Measurements from ENCODE around the gene TFEB. TPM values are rescaled to one million over a fixed set of nuclear protein-coding genes. Genes with fewer than 3 reads are reported as not detected.

The TFEB gene
- total RNA-seq, 1 donor, result 5.1 TPM

DNA sequence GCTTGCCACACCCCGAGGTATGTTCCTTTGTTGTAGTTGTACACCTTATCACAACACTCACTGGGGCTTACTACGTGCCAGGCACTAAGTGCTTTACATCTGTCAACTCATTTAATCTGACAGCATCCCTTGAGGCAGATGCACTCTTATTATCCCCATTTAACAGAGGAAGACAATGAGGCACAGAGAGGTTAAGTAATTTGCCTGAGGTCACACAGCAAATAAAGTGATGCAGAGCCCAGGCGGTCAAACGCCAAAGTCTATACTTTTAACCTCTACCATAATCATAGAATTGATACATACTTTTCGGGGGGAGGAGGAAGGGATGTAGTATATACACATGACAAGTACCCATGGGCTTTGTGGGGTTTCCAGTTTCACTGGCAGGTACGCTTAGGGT is 59.4 kb downstream of the TFEB start:
- no peaks in the 10 kb centered on the region for H3K9me3 ChIP-seq (ENCODE audit: low read depth, low read length)
- no peak overlapping the region for H2AFZ ChIP-seq (ENCODE audit: low read length)
- H3K79me2 ChIP-seq (ENCODE audit: insufficient read depth, low read length), result no peaks in the 10 kb centered on the region
- no peaks in the 10 kb centered on the region for H3K4me1 ChIP-seq (ENCODE audit: insufficient read depth, low read length)
- no peak overlapping the region for H3K27ac ChIP-seq (ENCODE audit: low read depth, low read length)
- peaks cover 5% of the 10 kb centered on the region for H3K27me3 ChIP-seq (ENCODE audit: insufficient read depth, low read length)
- peak; percentile 43 for DNase-seq (ENCODE audit: insufficient read length, low spot score, missing footprints)
- H3K36me3 ChIP-seq (ENCODE audit: insufficient read depth, low read length), result no peaks in the 10 kb centered on the region
- H4K20me1 ChIP-seq (ENCODE audit: insufficient read depth, low read length), result no peaks in the 10 kb centered on the region
- TF ChIP-seq, protein P1, sequence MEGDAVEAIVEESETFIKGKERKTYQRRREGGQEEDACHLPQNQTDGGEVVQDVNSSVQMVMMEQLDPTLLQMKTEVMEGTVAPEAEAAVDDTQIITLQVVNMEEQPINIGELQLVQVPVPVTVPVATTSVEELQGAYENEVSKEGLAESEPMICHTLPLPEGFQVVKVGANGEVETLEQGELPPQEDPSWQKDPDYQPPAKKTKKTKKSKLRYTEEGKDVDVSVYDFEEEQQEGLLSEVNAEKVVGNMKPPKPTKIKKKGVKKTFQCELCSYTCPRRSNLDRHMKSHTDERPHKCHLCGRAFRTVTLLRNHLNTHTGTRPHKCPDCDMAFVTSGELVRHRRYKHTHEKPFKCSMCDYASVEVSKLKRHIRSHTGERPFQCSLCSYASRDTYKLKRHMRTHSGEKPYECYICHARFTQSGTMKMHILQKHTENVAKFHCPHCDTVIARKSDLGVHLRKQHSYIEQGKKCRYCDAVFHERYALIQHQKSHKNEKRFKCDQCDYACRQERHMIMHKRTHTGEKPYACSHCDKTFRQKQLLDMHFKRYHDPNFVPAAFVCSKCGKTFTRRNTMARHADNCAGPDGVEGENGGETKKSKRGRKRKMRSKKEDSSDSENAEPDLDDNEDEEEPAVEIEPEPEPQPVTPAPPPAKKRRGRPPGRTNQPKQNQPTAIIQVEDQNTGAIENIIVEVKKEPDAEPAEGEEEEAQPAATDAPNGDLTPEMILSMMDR (IDR thresholded peaks at IDR 0.05; ENCODE audit: extremely low read depth, low read depth, low read length), result no peak
- H3K4me3 ChIP-seq (ENCODE audit: insufficient read depth, low read length), result no peak overlapping the region
- H3K4me2 ChIP-seq (ENCODE audit: insufficient read depth, low read length), result no peak overlapping the region

DNA sequence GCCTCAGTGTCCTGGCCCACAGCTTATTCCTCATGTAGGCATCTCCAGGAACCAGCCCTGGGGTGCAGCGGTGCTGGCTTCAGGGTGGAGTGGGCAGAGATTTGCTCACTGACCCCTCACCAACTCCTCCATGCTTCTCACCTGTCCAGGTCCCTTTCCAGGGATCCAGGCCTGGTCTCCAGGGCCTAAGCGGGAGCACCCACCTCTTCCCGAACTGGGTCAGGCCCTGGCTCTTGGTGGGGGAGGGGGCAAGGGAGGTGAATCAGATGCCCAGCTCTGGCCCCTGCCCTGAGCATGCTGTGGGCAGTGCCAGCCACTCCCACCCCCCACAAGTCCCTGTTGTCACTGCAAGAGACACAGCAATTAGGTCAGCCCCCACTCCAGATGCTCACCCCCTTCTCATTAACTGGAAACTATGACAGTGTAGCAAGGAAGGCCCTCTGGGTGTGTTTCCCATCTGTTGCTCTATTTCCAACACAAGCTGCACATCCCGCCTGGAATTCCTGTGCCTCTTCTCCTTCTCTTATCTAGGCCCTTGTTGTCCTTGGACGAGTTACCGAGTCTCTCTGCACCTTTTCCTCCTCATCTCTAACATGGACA is 60.1 kb downstream of the TFEB start:
- no peak overlapping the region for H2AFZ ChIP-seq (ENCODE audit: low read length)
- no peaks in the 10 kb centered on the region for H3K36me3 ChIP-seq (ENCODE audit: insufficient read depth, low read length)
- no peaks in the 10 kb centered on the region for H3K9me3 ChIP-seq (ENCODE audit: low read depth, low read length)
- TF ChIP-seq, protein P1 (IDR thresholded peaks at IDR 0.05; ENCODE audit: extremely low read depth, low read depth, low read length), result no peak
- H3K4me2 ChIP-seq (ENCODE audit: insufficient read depth, low read length), result no peak overlapping the region
- no peaks in the 10 kb centered on the region for H4K20me1 ChIP-seq (ENCODE audit: insufficient read depth, low read length)
- peak; percentile 77 for DNase-seq (ENCODE audit: insufficient read length, low spot score, missing footprints)
- H3K4me1 ChIP-seq (ENCODE audit: insufficient read depth, low read length), result no peaks in the 10 kb centered on the region
- peaks cover 5% of the 10 kb centered on the region for H3K27me3 ChIP-seq (ENCODE audit: insufficient read depth, low read length)
- no peak overlapping the region for H3K27ac ChIP-seq (ENCODE audit: low read depth, low read length)
- H3K79me2 ChIP-seq (ENCODE audit: insufficient read depth, low read length), result no peaks in the 10 kb centered on the region
- no peak overlapping the region for H3K4me3 ChIP-seq (ENCODE audit: insufficient read depth, low read length)

- Histone ChIP-seq H3K36me3 (ENCODE audit: insufficient read depth, low read length) (no peaks in the 10 kb centered on the region), H3K4me3 (ENCODE audit: insufficient read depth, low read length) (no peak overlapping the region), H3K4me1 (ENCODE audit: insufficient read depth, low read length) (no peaks in the 10 kb centered on the region), H3K79me2 (ENCODE audit: insufficient read depth, low read length) (no peaks in the 10 kb centered on the region), H2AFZ (ENCODE audit: low read length) (no peak overlapping the region), H3K27me3 (ENCODE audit: insufficient read depth, low read length) (peaks cover 5% of the 10 kb centered on the region), H3K9me3 (ENCODE audit: low read depth, low read length) (no peaks in the 10 kb centered on the region), H3K4me2 (ENCODE audit: insufficient read depth, low read length) (no peak overlapping the region), H3K27ac (ENCODE audit: low read depth, low read length) (no peak overlapping the region), H4K20me1 (ENCODE audit: insufficient read depth, low read length) (no peaks in the 10 kb centered on the region)
- TF ChIP-seq, protein P1 (IDR thresholded peaks at IDR 0.05; ENCODE audit: extremely low read depth, low read depth, low read length), result no peak
- DNase-seq (ENCODE audit: insufficient read length, low spot score, missing footprints), result peak; percentile 81
Observed at GRCh38 chr6:41674231-41675000, 61.0 kb downstream of the TFEB start.

- Histone ChIP-seq H3K4me1 (ENCODE audit: insufficient read depth, low read length) (no peaks in the 10 kb centered on the region), H3K9me3 (ENCODE audit: low read depth, low read length) (no peaks in the 10 kb centered on the region), H4K20me1 (ENCODE audit: insufficient read depth, low read length) (no peaks in the 10 kb centered on the region), H3K79me2 (ENCODE audit: insufficient read depth, low read length) (no peaks in the 10 kb centered on the region), H3K4me2 (ENCODE audit: insufficient read depth, low read length) (no peak overlapping the region), H3K36me3 (ENCODE audit: insufficient read depth, low read length) (no peaks in the 10 kb centered on the region), H3K27ac (ENCODE audit: low read depth, low read length) (no peak overlapping the region), H2AFZ (ENCODE audit: low read length) (no peak overlapping the region), H3K27me3 (ENCODE audit: insufficient read depth, low read length) (peaks cover 5% of the 10 kb centered on the region), H3K4me3 (ENCODE audit: insufficient read depth, low read length) (no peak overlapping the region)
- DNase-seq (ENCODE audit: insufficient read length, low spot score, missing footprints), result no peak
- TF ChIP-seq, protein P1 (IDR thresholded peaks at IDR 0.05; ENCODE audit: extremely low read depth, low read depth, low read length), result no peak
Observed at GRCh38 chr6:41673704-41674000, 61.8 kb downstream of the TFEB start.

All from osteoblast (primary cell).